ENCODE measurements around the gene KCNT2.
"Not testable (repeated sequence)": the region's sequence is repeated elsewhere in the genome, so short reads cannot be mapped to it uniquely, and the experiment has no call there.

The KCNT2 gene

GRCh38 chr1:196608390-196609369 is at the start of gene KCNT2:
Gene KCNT2, minus strand, starts transcription at chr1:196608440. Its CDS starts 131 bp downstream, at chr1:196608309.
- DNase-seq (ENCODE audit: extremely low read depth in 1 of 2, low read depth in 1 of 2) = no peak

GRCh38 chr1:196655494-196655893 is 47.3 kb upstream of the KCNT2 start:
- DNase-seq (ENCODE audit: extremely low read depth in 1 of 2, low read depth in 1 of 2) = no peak

GRCh38 chr1:196655071-196655470 is 46.8 kb upstream of the KCNT2 start:
- no peak for DNase-seq (ENCODE audit: extremely low read depth in 1 of 2, low read depth in 1 of 2)

- DNase-seq (ENCODE audit: extremely low read depth in 1 of 2, low read depth in 1 of 2) = no peak
Measured at GRCh38 chr1:196654271-196654670, 46.0 kb upstream of the KCNT2 start.

- DNase-seq (ENCODE audit: extremely low read depth in 1 of 2, low read depth in 1 of 2) = no peak
Measured at GRCh38 chr1:196651637-196652215, 43.5 kb upstream of the KCNT2 start, which contains the start of gene CFH. Gene CFH, plus strand, starts transcription at chr1:196652043. Its CDS starts 75 bp downstream, at chr1:196652118.

GRCh38 chr1:196651079-196651478 is 42.8 kb upstream of the KCNT2 start:
- DNase-seq (ENCODE audit: extremely low read depth in 1 of 2, low read depth in 1 of 2) = no peak

GRCh38 chr1:196650403-196650802 is 42.2 kb upstream of the KCNT2 start:
- no peak for DNase-seq (ENCODE audit: extremely low read depth in 1 of 2, low read depth in 1 of 2)

GRCh38 chr1:196649990-196650389 is 41.8 kb upstream of the KCNT2 start:
- no peak for DNase-seq (ENCODE audit: extremely low read depth in 1 of 2, low read depth in 1 of 2)

GRCh38 chr1:196640976-196641375 is 32.7 kb upstream of the KCNT2 start:
- no peak for DNase-seq (ENCODE audit: extremely low read depth in 1 of 2, low read depth in 1 of 2)

GRCh38 chr1:196639291-196639690 is 31.1 kb upstream of the KCNT2 start:
- DNase-seq (ENCODE audit: extremely low read depth in 1 of 2, low read depth in 1 of 2) = not testable (repeated sequence)

GRCh38 chr1:196638466-196638865 is 30.2 kb upstream of the KCNT2 start:
- no peak for DNase-seq (ENCODE audit: extremely low read depth in 1 of 2, low read depth in 1 of 2)

GRCh38 chr1:196637606-196638005 is 29.4 kb upstream of the KCNT2 start:
- DNase-seq (ENCODE audit: extremely low read depth in 1 of 2, low read depth in 1 of 2) = no peak

GRCh38 chr1:196628838-196629237 is 20.6 kb upstream of the KCNT2 start:
- no peak for DNase-seq (ENCODE audit: extremely low read depth in 1 of 2, low read depth in 1 of 2)

GRCh38 chr1:196623079-196623478 is 14.8 kb upstream of the KCNT2 start:
- DNase-seq (ENCODE audit: extremely low read depth in 1 of 2, low read depth in 1 of 2) = no peak

GRCh38 chr1:196619721-196620120 is 11.5 kb upstream of the KCNT2 start:
- no peak for DNase-seq (ENCODE audit: extremely low read depth in 1 of 2, low read depth in 1 of 2)

GRCh38 chr1:196611873-196612272 is 3.6 kb upstream of the KCNT2 start:
- DNase-seq (ENCODE audit: extremely low read depth in 1 of 2, low read depth in 1 of 2) = no peak

- no peak for DNase-seq (ENCODE audit: extremely low read depth in 1 of 2, low read depth in 1 of 2)
Measured at GRCh38 chr1:196609370-196609737, 1.1 kb upstream of the KCNT2 start.

GRCh38 chr1:196607981-196608380 is 259 bp downstream of the KCNT2 start:
- no peak for DNase-seq (ENCODE audit: extremely low read depth in 1 of 2, low read depth in 1 of 2)

- DNase-seq (ENCODE audit: extremely low read depth in 1 of 2, low read depth in 1 of 2) = no peak
Measured at GRCh38 chr1:196603651-196604050, 4.6 kb downstream of the KCNT2 start.

- DNase-seq (ENCODE audit: extremely low read depth in 1 of 2, low read depth in 1 of 2) = no peak
Measured at GRCh38 chr1:196598942-196599748, 9.1 kb downstream of the KCNT2 start.

- no peak for DNase-seq (ENCODE audit: extremely low read depth in 1 of 2, low read depth in 1 of 2)
Measured at GRCh38 chr1:196594700-196595099, 13.5 kb downstream of the KCNT2 start.
